Measurements from ENCODE around the gene TDRD9. TPM values are rescaled to one million over a fixed set of nuclear protein-coding genes. Genes with fewer than 3 reads are reported as not detected.

The TDRD9 gene
- total RNA-seq, 1 donor from 2014 or later, result not detected

DNA sequence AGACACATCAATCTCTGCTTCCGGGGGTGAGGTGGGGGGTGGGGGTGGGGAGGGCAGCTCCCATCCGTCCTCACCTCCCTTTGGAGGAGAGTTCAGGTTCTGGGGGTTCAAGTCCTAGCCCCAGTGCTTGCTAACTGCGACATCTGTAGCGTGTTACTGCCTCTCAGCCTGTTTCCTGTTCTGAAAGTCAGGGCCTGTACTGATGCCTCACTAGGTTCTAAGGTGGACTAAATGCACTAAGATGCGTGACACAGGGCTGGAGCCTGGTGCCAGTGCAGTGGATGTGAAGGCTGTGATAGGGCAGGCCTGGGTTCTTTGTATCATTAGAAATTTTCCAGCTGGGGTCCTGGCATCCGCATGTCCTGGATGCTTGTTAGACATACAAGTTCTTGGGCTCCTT, 17.3 kb upstream of the TDRD9 start:
- H2AFZ ChIP-seq (ENCODE audit: low read depth, low read length), result no peak overlapping the region
- Mint-ChIP-seq H3K27ac (ENCODE audit: unreplicated experiment) (no peak overlapping the region), H3K4me3 (ENCODE audit: unreplicated experiment) (no peak overlapping the region), H3K4me1 (ENCODE audit: low read depth, unreplicated experiment) (peaks cover 11% of the 10 kb centered on the region), H3K9me3 (ENCODE audit: unreplicated experiment) (no peaks in the 10 kb centered on the region), H3K36me3 (ENCODE audit: low read depth, unreplicated experiment) (no peaks in the 10 kb centered on the region), H3K27me3 (ENCODE audit: low read depth, unreplicated experiment) (no peaks in the 10 kb centered on the region)
- FAIRE-seq (no peak), DNase-seq (ENCODE audit: low read depth) (no peak)
- H3K27me3 ChIP-seq (ENCODE audit: insufficient read depth, low read length), result no peaks in the 10 kb centered on the region
- H3K9ac ChIP-seq (ENCODE audit: low read length), result no peak overlapping the region
- no peak overlapping the region for H3K27ac ChIP-seq (ENCODE audit: low read depth, low read length)
- H3K9me3 ChIP-seq (ENCODE audit: insufficient read depth, low read depth, low read length), result no peaks in the 10 kb centered on the region
- peaks cover 25% of the 10 kb centered on the region for H3K36me3 ChIP-seq (ENCODE audit: insufficient read depth, low read length)
- H3K4me2 ChIP-seq (ENCODE audit: low read length), result no peak overlapping the region
- peaks cover 36% of the 10 kb centered on the region for H4K20me1 ChIP-seq (ENCODE audit: insufficient read depth, low read length)
- no peak for TF ChIP-seq EZH2 (IDR thresholded peaks at IDR 0.05; ENCODE audit: insufficient read depth, low read length)
- TF ChIP-seq, protein P1, sequence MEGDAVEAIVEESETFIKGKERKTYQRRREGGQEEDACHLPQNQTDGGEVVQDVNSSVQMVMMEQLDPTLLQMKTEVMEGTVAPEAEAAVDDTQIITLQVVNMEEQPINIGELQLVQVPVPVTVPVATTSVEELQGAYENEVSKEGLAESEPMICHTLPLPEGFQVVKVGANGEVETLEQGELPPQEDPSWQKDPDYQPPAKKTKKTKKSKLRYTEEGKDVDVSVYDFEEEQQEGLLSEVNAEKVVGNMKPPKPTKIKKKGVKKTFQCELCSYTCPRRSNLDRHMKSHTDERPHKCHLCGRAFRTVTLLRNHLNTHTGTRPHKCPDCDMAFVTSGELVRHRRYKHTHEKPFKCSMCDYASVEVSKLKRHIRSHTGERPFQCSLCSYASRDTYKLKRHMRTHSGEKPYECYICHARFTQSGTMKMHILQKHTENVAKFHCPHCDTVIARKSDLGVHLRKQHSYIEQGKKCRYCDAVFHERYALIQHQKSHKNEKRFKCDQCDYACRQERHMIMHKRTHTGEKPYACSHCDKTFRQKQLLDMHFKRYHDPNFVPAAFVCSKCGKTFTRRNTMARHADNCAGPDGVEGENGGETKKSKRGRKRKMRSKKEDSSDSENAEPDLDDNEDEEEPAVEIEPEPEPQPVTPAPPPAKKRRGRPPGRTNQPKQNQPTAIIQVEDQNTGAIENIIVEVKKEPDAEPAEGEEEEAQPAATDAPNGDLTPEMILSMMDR (IDR thresholded peaks at IDR 0.05; ENCODE audit: insufficient read depth, low read depth, low read length), result no peak
- H3K4me3 ChIP-seq (ENCODE audit: insufficient read depth, low read depth, low read length), result no peak overlapping the region
- peaks cover 10% of the 10 kb centered on the region for H3K4me1 ChIP-seq (ENCODE audit: insufficient read depth, low read length)
- peaks cover 4% of the 10 kb centered on the region for H3K79me2 ChIP-seq (ENCODE audit: insufficient read depth, low read length)

DNA sequence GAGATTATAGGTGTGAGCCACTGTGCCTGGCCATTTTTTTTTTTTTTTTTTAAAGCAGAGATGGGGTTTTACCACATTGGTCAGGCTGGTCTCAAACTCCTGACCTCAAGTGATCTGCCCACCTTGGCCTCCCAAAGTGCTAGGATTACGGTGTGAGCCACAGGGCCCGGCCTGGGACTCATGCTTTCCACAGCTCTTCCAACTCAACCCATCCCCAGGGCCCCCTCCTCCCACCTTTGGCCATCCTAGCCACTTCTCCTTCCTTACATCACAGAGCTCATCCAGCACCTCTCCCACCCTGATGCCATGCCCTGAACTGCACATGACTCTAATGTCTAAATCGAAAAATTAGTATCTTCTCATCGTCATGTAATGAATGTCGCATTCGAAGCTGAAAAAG, 12.6 kb upstream of the TDRD9 start:
- no peak for DNase-seq (ENCODE audit: low read depth)
- H3K27me3 Mint-ChIP-seq (ENCODE audit: low read depth, unreplicated experiment), result no peaks in the 10 kb centered on the region
- no peak overlapping the region for H3K4me3 Mint-ChIP-seq (ENCODE audit: unreplicated experiment)
- no peak overlapping the region for H3K27ac ChIP-seq (ENCODE audit: low read depth, low read length)
- H3K9me3 ChIP-seq (ENCODE audit: insufficient read depth, low read depth, low read length), result no peaks in the 10 kb centered on the region
- H3K36me3 Mint-ChIP-seq (ENCODE audit: low read depth, unreplicated experiment), result peaks cover under 1% of the 10 kb centered on the region
- H3K79me2 ChIP-seq (ENCODE audit: insufficient read depth, low read length), result peaks cover 48% of the 10 kb centered on the region
- TF ChIP-seq, protein P1 (IDR thresholded peaks at IDR 0.05; ENCODE audit: insufficient read depth, low read depth, low read length), result no peak
- TF ChIP-seq EZH2 (IDR thresholded peaks at IDR 0.05; ENCODE audit: insufficient read depth, low read length), result no peak
- peaks cover under 1% of the 10 kb centered on the region for H3K4me1 ChIP-seq (ENCODE audit: insufficient read depth, low read length)
- no peak overlapping the region for H2AFZ ChIP-seq (ENCODE audit: low read depth, low read length)
- H3K9me3 Mint-ChIP-seq (ENCODE audit: unreplicated experiment), result no peaks in the 10 kb centered on the region
- H3K36me3 ChIP-seq (ENCODE audit: insufficient read depth, low read length), result peaks cover 28% of the 10 kb centered on the region
- H3K4me1 Mint-ChIP-seq (ENCODE audit: low read depth, unreplicated experiment), result peaks cover 3% of the 10 kb centered on the region
- no peak overlapping the region for H3K27ac Mint-ChIP-seq (ENCODE audit: unreplicated experiment)
- FAIRE-seq, result no peak
- no peak overlapping the region for H3K9ac ChIP-seq (ENCODE audit: low read length)
- no peaks in the 10 kb centered on the region for H3K27me3 ChIP-seq (ENCODE audit: insufficient read depth, low read length)
- peaks cover 73% of the 10 kb centered on the region for H4K20me1 ChIP-seq (ENCODE audit: insufficient read depth, low read length)
- no peak overlapping the region for H3K4me2 ChIP-seq (ENCODE audit: low read length)
- no peak overlapping the region for H3K4me3 ChIP-seq (ENCODE audit: insufficient read depth, low read depth, low read length)

DNA sequence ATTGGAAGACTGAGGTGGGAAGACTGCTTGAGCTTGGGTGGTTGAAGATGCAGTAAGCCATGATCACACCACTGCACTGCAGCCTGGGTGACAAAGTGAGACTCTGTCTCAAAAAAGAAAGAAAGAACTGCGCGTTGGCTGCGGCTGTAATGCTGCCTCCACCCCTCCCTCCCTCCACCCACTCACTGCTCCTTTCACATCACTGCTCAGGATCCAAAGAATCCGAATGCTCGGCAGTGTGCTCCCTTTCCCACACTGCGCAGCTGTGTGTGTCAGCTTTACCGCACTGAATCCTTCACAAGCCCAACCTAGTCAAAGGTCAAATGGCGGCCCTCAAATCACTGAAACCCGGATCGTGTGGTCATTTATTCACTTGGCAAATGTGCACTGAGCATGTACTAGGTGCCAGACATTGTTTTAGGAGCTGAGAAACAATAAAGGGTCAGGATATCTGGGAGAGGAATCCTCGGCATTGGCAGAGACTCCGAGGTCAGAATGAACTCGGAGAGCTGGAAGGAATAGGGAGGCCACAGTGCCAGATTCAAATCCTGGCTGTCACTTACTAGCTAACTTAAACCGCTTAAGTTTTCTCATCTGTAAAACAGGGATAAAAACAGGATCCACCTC, 11.5 kb upstream of the TDRD9 start:
- Mint-ChIP-seq H3K27ac (ENCODE audit: unreplicated experiment) (no peak overlapping the region), H3K36me3 (ENCODE audit: low read depth, unreplicated experiment) (peaks cover 2% of the 10 kb centered on the region), H3K9me3 (ENCODE audit: unreplicated experiment) (no peaks in the 10 kb centered on the region), H3K4me3 (ENCODE audit: unreplicated experiment) (no peak overlapping the region), H3K4me1 (ENCODE audit: low read depth, unreplicated experiment) (peaks cover 3% of the 10 kb centered on the region), H3K27me3 (ENCODE audit: low read depth, unreplicated experiment) (no peaks in the 10 kb centered on the region)
- Histone ChIP-seq H3K4me2 (ENCODE audit: low read length) (no peak overlapping the region), H2AFZ (ENCODE audit: low read depth, low read length) (no peak overlapping the region), H3K27me3 (ENCODE audit: insufficient read depth, low read length) (no peaks in the 10 kb centered on the region), H4K20me1 (ENCODE audit: insufficient read depth, low read length) (peaks cover 69% of the 10 kb centered on the region), H3K79me2 (ENCODE audit: insufficient read depth, low read length) (peaks cover 56% of the 10 kb centered on the region), H3K9me3 (ENCODE audit: insufficient read depth, low read depth, low read length) (no peaks in the 10 kb centered on the region), H3K4me3 (ENCODE audit: insufficient read depth, low read depth, low read length) (no peak overlapping the region), H3K9ac (ENCODE audit: low read length) (peak overlapping the region; percentile 31), H3K27ac (ENCODE audit: low read depth, low read length) (no peak overlapping the region), H3K4me1 (ENCODE audit: insufficient read depth, low read length) (no peaks in the 10 kb centered on the region), H3K36me3 (ENCODE audit: insufficient read depth, low read length) (peaks cover 25% of the 10 kb centered on the region)
- no peak for FAIRE-seq
- DNase-seq (ENCODE audit: low read depth), result peak; percentile 35
- TF ChIP-seq EZH2 (IDR thresholded peaks at IDR 0.05; ENCODE audit: insufficient read depth, low read length), result no peak
- TF ChIP-seq, protein P1 (IDR thresholded peaks at IDR 0.05; ENCODE audit: insufficient read depth, low read depth, low read length), result no peak
